Stromal cell of bone marrow (primary cell): ENCODE measurements around the gene FARP1.
A peak's percentile ranks its signal among the peaks of the same experiment; 100 is the strongest.
"Not testable (repeated sequence)": the region's sequence is repeated elsewhere in the genome, so short reads cannot be mapped to it uniquely, and the experiment has no call there.

Source experiments
- DNase-seq: peaks from one replicate; pipeline ENCODE4 v3.0.0-alpha.2; 2012; ENCODE audit warnings: low read depth

Gene FARP1

DNA sequence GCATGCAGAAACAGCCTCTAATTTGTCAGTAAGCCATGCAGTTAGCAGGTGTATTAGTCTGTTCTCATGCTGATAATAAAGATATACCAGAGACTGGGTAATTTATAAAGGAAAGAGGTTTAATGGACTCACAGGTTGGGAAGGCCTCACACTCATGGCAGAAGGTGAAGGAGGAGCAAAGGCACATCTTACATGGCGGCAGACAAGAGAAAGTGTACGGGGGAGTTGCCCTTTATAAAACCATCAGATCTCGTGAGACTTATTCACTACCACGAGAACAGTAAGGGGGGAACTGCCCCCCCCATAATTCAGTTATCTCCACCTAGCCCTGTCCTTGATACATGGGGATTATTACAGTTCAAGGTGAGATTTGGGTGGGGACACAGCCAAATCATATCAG is 87.9 kb downstream of the FARP1 start:
- DNase-seq: not testable (repeated sequence)

DNA sequence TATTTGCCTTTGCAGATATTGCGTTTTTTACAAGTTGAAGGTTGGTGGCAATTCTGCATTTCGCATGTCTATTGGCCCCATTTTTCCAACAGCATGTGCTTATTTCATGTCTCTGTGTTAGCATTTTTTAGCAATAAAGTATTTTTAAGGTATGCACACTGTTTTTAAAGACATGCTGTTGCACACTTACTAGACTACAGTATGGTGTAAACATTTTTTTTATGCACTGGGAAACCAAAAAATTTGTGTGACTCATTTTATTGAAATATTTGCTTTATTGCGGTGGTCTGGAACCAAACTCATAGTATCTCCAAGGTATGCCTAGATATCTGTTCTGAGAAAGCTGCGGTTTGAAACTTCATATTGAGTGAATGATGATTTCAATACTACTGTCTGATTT is 89.6 kb downstream of the FARP1 start:
- no peak for DNase-seq

DNA sequence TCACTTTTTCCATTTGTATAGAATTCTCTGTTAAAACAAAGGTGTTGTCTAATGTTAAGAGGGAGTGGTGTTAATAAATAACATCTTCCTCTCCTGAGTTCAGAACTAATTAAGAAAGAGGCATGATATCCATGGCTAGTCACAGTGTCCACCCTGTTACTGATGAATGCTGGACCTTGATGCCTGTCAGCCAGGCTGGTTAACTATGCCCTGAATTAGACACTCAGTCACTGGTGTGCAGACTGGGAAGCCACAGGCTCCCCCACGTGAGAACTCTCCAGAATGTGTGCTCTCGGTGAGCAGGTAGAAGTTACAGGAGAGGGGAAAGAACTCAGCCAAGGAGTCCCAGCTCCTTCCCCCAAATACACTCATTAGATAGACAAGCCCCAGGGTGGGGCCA is 90.2 kb downstream of the FARP1 start:
- no peak for DNase-seq

DNA sequence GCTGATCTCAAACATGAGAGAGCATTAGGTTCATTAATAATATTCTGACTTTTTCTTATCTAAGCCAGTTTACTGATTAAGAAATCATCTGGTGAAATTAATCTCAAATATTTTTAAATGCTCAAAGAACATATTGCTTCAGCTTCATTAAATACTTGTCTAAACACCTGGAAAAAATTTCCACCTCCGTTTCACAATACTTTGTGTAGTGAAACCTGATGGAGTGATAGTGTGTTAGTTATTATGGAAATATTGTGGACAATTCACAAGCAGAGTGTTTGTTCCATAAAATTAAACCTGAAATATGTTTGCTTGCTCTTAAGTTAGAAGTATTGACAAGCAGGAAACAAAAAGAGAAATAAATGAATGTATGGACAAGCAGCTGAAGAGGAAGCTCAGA is 91.5 kb downstream of the FARP1 start:
- no peak for DNase-seq

DNA sequence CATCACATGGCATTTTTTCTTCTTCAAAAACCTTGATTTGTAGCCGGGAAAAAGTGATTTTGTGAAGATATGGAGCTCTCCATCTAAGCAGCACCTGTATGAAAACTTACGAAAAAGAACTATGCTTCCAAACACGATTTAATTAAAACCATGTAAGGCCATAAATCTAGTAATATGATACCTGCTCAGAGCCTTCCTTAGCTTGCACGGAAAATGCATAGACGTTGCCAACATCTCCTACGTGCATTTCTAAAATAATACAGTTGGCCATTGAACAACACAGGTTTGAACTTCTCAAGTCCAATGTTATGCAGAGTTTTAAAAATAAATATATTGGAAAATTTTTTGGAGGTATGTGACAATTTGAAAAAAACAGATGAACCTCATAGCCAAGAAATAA is 93.3 kb downstream of the FARP1 start:
- DNase-seq: no peak

DNA sequence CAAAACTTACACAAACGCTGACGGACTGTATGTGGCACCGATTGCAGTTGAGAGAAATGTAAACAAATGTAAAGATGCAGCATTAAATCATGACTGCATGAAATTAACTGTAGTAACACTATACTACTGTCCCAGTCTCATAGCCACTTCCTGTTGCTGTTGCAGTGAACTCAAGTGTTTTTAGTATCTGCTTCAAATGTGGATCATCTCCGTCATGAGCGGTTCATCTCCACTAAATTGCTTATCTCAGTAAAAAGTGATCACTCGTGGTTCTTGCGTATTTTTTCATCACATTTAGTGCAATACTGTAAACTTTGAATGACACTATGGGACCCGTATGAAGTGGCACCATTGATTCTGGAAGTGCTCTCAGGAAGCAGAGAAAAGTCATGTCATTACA is 94.4 kb downstream of the FARP1 start:
- no peak for DNase-seq

DNA sequence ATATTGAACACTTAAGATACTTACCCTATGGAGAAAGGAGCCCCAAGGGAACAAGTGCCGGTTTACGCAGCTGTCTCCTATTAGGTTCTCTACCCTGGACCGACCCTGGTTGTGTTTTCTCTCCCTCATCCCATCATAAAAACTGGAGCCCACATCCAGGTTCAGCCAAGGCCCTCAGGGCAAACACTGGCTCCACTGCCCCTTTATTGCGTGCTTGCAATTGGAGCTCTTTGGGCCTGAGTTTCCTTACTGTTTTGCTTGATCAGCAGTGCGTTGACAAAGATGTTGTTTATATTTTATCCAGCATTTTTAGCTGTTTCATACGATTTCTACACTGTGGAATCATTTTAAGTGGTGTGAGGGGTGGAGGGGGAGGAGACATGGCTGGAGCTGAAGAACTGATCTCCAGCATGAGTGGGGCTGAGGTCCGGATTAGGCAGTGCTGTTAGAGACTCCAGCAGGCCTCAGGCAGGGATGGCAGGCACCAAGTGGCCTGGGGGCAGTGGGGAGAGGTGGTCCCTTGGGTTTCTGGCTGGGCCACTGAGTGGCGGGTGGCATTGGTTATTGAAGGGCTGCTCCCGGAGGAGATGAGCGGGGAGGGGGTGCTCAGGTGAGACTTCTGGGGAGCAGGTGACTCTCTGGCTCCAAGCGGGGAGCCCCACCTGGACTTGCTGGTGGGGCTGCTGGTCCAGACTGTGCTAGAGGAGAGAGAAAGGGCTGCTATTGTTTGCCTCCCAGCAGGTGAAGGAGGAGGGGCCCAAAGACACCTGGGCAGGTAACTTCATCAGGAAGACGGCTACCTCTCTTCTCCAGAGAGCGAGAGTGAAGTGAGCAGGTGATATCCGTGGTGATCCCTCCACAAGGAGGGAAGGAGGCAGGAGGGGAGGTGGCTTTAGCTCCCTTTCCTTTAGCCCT is 96.5 kb downstream of the FARP1 start:
- DNase-seq: no peak

DNA sequence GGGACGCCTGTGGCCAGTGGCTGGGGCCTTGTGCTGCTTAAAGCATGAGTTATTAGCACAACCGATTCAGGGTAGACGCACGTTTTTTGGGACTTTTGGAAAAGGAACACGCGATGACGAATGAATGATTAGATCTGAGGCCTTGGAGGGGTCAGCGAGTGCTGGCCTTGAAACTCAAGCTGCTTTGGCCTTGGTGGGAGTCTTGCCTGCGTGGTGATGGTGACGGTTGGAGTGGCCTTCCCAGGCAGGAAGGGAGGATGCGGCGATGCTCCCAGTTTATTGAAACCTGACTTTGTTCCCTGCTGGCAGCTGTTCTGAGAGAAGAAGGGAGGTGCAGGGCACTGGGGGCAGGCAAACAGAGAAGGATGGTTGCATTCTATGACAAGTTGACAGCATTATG is 97.2 kb downstream of the FARP1 start:
- DNase-seq: no peak

DNA sequence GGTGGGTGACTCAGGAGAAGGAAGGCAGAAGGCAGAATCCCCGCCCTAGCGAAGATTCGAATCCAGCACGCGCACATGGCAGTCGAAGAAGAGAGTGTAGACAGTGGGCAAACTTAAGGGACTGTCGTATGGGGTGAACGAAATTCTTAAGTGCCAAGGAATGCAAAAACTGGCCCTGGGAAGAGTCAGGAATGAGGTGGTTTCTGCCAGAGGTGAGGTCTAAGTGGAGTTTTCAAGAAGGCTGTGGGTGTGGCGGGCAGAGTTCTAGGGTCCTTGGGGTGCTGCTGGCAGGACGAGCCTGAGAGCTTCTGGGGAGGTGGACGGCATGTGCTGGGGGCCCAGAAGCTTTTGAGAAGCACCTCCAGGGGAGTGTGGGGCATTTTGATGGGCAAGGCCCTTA is 98.1 kb downstream of the FARP1 start:
- DNase-seq: no peak

DNA sequence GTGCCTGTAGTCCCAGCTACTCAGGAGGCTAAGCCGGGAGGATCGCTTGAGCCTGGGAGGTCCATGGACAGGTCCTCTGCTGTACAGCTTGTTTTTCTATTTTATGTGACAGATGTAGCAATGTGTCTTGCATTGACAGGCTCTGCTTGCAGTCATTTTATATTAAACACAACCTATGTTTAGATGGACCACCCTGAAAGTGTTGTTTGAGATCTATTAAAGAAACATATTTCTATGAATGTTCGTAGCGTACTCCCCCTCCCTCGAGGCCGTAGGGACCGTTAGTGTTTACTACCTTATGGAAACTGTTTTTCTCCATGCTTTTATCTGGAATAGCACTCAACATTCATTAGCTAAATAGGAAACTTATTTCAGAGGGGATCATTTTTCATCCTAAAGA is 99.1 kb downstream of the FARP1 start:
- DNase-seq: no peak

DNA sequence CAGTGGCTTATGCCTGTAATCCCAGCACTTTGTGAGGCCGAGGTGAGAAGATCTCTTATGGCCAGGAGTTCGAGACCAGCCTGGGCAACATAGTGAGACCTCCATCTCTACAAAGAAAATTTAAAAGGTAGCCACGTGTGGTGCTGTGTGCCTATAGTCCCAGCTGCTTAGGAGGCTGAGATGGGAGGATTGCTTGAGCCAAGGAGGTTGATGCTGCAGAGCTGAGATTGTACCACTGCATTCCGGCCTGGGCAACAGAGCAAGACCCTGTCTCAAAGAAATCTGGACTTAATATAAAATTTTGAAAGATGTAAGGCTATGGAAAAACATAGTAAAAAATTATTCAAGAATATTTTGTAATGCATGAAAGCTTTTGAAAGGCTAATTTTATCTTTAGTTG is 99.5 kb downstream of the FARP1 start:
- no peak for DNase-seq

DNA sequence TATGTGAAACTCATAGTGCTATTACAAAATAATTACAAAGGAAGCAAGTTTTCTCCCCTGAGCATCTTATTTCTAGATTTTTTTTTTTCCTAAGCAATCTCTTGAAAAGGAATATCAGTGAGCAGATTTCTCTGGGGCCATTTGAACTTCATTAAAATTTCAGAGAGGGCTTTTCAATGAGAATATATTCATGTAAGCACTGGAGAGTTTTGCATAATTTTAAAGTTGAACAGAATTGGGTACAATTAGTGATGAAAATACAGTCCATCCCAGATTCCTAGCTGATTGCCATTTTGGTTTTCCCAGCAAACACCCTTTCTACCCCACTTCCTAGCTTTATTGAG is 101.0 kb downstream of the FARP1 start:
- no peak for DNase-seq

DNA sequence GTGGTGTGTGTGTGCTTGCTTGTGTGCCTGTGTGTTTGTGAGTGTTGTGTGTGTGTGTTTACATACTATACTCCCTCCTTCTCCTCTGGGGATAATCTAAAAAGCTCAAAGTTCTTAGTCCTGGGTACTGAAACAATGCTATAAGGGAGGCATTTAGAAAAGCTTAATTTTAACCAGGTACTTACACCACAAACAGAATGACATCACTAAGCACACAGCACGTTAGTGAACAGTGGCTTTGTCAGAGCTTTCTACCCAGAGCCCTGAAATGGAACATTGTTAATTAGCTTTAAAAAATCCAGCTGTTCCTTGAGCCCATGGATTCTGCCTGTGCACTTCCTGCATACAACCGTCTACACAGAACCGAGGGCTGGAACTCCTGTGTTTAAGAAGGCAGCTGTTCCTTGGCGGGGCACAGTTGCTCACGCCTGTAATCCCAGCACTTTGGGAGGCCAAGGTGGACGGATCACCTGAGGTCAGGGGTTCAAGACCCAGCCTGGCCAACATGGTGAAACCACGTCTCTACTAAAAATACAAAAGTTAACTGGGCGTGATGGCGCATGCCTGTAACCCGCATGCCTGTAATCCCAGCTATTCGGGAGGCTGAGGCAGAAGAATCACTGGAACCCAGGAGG is 103.8 kb downstream of the FARP1 start:
- no peak for DNase-seq

DNA sequence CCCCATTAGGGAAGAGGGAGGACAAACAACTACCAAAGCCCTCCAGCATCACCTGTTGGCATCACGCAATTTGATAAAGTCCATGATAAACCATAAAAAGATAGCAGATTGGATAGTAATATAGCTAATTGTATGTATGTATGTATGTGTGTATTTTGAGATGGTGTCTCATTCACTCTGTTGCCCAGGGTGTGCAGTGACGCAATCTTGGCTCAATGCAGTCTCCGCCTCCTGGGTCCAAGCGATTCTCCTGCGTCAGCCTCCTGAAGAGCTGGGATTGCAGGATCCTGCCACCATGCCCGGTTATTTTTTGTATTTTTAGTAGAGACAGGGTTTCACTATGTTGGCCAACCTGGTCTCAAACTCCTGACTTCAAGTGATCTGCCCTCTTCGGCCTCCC is 108.8 kb downstream of the FARP1 start:
- no peak for DNase-seq

DNA sequence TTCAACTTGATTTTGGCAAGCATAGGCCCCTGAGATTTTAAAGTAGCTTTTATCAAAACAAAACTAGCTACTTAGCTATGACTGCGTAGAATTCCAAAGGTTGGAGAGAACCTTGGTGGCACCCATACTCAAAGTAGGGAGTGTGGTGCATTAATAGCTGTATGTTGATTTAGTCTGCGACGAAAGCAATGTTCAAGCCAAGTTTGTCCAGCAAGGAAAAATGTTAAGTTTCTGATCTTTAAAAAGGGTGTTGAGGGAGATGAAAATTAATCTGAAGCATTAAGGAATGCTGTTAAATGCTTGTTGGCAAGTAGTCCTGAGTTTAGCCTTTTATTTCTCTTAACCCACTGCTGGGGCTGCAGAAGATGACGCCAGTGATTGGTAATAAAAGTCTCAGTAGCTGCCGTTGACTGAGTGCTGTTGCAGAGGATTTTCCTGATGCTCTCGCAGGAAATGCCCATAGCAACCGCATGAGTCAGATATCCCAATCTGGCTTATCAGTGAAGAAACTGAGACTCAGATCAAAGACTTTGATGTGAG is 110.1 kb downstream of the FARP1 start:
- DNase-seq: peak; percentile 55

DNA sequence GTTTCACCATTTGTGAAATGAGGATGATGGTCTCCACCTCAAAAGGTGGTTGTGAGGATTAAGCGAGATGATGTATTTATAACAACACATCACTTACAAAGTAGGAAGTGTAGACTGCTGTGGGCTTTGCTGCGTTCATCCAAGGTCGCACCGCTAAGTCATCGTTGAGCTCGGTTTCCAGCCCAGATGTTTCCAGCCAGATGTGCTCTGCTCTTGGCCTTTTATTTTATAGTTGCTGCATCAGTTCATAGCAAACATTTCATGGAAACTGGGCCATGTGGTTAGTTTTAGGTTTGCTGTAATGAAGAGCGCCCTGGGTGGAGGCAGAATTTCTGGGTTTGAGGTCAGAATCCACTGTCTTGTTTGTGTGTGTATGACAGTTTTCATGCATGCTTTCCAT is 110.6 kb downstream of the FARP1 start:
- DNase-seq: no peak

DNA sequence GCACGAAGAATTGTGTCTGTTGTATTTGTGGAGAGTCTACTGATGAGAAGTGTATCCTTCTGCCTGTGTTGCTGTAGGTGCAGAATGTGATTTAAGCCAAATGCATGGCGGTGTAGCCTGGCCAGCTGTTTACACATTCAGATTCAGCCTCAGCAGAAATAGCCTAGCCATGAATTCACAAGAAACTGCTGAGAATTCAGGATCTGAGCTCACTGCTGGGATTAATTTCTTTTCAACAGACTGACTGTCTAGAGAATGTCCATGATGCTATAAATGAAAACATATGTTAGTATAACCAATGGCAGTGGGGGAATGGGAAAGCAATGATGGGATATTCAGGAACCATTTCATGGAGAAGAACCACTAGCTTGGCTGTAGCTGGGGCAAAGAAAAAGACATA is 111.6 kb downstream of the FARP1 start:
- DNase-seq: no peak

DNA sequence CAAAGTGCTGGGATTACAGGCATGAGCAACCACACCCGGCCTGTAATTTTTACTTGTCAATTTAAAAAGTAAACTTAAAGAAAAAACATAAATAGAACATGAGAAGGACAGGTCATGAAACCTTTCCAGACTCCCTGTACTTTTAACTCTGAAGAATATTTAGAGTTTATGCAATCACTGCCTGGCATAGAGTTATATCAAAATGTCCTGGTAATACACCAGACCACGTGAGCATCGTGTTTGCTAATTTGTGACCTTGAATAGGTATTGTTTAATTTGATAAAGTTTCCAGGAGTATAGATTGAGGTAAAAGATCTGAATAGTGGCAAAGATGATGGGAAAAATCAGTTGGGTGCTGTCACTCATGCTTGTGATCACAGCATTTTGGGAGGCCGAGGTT is 115.3 kb downstream of the FARP1 start:
- DNase-seq: no peak

DNA sequence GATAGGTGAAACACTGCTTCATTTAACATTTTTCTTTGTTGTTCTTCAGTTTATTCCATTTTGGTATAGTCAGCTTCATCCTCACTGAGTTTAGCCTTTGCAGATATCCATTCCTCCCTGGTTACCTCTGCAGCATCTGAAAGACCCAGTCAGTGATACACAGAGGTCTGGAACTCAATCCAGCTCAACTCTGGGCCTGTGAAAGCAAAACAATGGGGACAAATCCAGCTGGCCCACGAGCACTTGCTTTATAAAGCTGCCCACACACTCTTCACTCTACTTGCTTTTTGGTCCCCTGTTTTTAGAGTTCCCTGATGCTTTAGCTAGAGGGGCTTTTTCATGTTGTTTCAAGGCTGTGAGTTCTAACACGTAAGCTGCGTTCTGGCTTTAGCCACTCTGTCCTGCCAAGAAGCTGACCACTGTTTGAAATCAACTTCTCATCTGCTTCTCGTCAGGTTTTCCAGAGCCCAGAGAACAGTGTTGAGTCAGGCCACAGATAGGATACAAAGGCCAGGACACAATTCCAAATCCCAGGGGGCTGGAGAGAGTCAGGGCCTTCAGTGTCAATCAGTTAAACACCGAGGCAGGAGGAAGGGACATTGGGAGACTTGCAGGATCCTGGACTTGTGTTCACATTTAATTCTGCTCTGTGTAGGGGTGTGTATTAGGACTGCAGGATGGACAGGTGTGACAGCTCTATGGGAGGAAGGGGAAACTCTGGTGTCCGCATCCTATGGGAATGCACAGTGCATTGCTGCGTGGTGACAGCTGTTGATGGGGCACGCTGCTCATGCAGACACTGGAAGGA is 117.7 kb downstream of the FARP1 start:
- DNase-seq: no peak

DNA sequence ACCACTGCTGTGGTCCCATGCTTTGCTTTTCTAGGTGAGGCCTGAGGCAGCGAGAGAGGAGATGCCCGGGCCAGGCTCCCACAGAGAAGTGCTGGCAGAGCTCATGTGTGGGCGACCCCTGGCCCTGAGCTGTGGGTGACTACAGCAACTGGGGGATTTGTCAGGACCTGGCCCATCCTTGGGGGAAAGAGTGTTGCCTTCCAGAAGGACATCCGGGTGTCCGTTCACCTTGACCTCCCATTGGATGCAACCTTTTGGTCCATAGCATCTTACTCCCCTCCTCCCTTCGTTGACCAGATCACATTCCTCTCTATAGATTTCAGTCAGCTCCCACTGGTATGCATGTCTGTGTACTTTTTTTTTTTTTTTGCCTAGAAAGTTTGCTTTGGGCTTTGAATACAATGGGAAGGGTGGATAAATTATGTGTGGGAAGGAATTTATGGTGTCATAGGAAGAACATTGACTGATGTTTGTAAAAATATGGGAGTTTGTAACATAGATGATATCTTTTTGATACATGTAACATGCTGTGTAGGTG is 118.3 kb downstream of the FARP1 start:
- DNase-seq: no peak

DNA sequence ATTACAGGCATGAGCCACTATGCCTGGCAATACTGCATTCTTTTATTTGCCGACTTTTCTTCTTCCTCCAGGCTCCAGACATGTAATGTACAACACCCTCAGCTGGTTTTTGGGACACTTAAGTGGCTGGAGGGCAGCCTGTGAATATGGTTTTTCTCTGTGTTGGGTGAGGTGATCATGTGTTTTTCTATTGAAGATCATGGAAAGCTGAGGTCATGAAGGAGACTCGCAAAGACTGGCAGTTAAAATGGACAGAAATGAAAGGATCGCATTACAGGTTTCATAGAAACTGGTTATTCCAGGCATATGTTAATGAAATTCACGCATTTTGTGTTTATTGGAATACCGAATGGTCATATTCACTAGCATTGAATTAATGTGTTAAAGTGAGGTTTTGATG is 119.4 kb downstream of the FARP1 start:
- no peak for DNase-seq

DNA sequence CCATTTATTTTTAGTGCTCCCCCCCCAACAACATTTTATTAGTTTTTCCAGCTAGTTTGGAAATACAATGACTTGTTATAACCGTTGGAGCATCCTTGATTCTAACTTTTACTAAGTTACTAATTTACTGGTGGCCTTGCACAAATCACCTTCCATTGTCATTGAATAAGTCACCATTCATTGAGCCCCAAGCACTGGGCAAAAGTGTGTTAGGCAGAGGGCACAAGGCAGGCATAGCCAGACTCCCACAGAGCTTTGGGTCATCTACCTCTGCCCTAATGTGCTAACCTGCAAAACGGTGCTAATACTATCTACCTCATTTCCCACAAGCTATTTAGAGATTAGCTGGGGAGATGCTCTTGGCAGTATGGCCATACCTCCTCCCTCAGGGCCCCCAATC is 120.9 kb downstream of the FARP1 start:
- DNase-seq: no peak

DNA sequence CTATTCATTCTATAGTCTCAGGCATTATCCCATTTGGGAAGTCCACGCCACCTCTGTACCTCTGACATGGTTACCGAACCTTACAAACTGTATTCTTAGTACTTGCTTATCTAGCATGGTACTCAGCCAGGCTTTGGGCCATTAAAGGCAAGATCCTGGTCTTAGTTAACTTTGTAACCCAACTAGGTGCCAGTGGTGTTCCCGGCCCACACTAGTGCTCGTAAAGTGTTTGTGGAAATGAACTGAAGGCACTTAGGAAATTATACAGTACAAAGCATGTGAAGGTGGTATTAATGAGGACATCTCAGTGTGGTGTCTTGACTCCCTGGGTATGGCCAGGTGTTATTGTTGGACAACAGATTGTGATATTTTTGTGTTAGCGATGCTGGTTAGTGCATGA is 122.0 kb downstream of the FARP1 start:
- no peak for DNase-seq
